Coronary artery (tissue), 2 donors: ENCODE results near the gene ECT2L.
"Not testable (repeated sequence)": the region's sequence is repeated elsewhere in the genome, so short reads cannot be mapped to it uniquely, and the experiment has no call there.

Source experiments
- DNase-seq: peaks from one replicate; pipeline ENCODE4 v3.0.0-alpha.2; 2017; ENCODE audit warnings: low spot score
- H3K27ac ChIP-seq, 2 donors: fragments of 200-600 bp; sonication (generic); one replicate each; pipeline ENCODE4 v1.5.1; 2016 to 2019
- H3K4me3 ChIP-seq: fragments of 200-600 bp; sonication (generic); 2 replicates; pipeline ENCODE4 v1.5.1; 2016; ENCODE audit warnings: mild to moderate bottlenecking, moderate library complexity
- CTCF ChIP-seq: fragments of 200-600 bp; sonication (generic); IDR thresholded peaks from one replicate; pipeline ENCODE4 v1.5.1; 2019; ENCODE audit warnings: antibody characterized with exemption

The ECT2L gene

GRCh38 chr6:138923561-138923960 lies 127.7 kb downstream of the ECT2L start:
- Histone ChIP-seq H3K4me3 (no peak overlapping the region), H3K27ac (no peak overlapping the region)
- TF ChIP-seq CTCF = no peak
- DNase-seq = no peak

DNA sequence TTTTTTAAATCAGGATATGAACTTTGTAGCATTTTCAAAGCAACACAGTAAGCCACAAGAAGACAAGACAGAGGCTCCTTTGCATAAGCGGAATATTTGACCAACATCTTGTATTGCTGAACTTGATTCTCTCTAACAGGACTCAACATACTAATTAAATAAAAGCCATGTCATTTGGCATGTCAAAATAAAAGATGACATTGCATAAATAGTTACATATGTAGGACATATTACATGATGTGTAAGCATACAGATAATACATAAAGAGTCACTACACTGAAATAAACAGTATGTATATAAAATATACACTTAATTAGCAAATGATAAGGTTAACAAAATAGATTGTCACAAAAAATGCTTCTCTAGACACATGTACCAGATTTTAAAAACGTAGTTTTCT lies 129.9 kb downstream of the ECT2L start:
- no peak for TF ChIP-seq CTCF
- Histone ChIP-seq H3K27ac (no peak overlapping the region), H3K4me3 (no peak overlapping the region)
- DNase-seq = no peak

GRCh38 chr6:138926579-138926978 lies 130.7 kb downstream of the ECT2L start:
- DNase-seq = no peak
- Histone ChIP-seq H3K4me3 (no peak overlapping the region), H3K27ac (no peak overlapping the region)
- no peak for TF ChIP-seq CTCF

DNA sequence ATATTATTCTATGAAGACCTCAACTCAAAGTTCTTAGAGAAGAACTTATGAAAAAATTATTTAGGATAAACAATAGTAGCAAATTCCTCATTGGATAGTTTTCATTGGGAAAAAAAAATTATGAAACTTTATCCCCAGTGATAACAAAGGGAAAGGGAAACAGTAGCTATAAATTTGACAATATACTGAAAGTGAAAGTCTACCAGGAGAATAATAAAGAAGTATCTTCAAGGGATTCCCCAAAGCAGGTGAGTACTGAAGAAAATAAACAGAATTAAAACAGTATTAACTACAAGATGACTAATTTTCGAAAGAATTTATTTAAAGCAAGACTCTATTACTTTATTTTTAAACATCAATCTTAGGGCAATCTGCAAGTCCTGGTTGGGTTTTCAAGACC lies 135.8 kb downstream of the ECT2L start:
- Histone ChIP-seq H3K4me3 (no peak overlapping the region), H3K27ac (no peak overlapping the region)
- TF ChIP-seq CTCF = no peak
- no peak for DNase-seq

GRCh38 chr6:138936873-138937272 lies 141.0 kb downstream of the ECT2L start:
- DNase-seq, H3K27ac ChIP-seq: not testable (repeated sequence)

GRCh38 chr6:138943089-138943625 lies 147.3 kb downstream of the ECT2L start:
- Histone ChIP-seq H3K4me3 (no peak overlapping the region), H3K27ac (no peak overlapping the region)
- no peak for TF ChIP-seq CTCF
- no peak for DNase-seq

More at GRCh38 chr6:138936873-138937272, 141.0 kb downstream of the ECT2L start:
- H3K4me3 ChIP-seq = not testable (repeated sequence)

DNA sequence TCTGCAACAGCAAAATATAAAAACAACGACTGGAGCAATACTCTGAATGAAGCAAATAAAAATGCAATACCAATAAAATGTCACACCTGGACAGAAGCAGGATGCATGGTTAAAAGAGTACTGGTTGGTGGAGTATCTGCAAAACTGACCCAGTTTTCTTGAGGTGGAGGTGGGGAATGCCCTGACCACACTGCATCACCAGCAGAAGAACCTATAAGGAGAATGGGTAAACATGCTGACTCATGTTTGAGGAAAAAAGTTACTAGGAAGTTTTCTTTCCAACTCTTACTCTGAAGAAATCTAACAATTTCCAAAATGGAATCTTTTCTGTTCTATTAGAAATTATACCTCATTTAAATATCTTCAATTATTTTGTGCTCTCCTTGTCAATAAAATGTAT lies 148.5 kb downstream of the ECT2L start:
- H3K4me3 ChIP-seq = no peak overlapping the region
- no peak for DNase-seq
- no peak for TF ChIP-seq CTCF
- H3K27ac ChIP-seq = no peak overlapping the region

GRCh38 chr6:138945354-138945753 lies 149.5 kb downstream of the ECT2L start:
- no peak for DNase-seq
- TF ChIP-seq CTCF = no peak
- H3K27ac ChIP-seq = no peak overlapping the region

More at GRCh38 chr6:138945354-138945753, 149.5 kb downstream of the ECT2L start:
- H3K4me3 ChIP-seq = no peak overlapping the region
